Common myeloid progenitor, CD34-positive (primary cell): Measurements from ENCODE around the gene PLA2G4E.
A peak's percentile ranks its signal among the peaks of the same experiment; 100 is the strongest.

ENCODE experiments used
- CTCF ChIA-PET: fragments of 350-600 bp; sonication (Branson Sonifier 250); formaldehyde crosslinking; loops from one replicate; lab custom pipeline; 2021; ENCODE audit warnings: antibody characterized with exemption; lab: Charles Lee
- POLR2A ChIA-PET: fragments of 350-600 bp; sonication (Branson Sonifier 250); formaldehyde crosslinking; loops from one replicate; lab custom pipeline; 2021; ENCODE audit warnings: antibody characterized with exemption; lab: Charles Lee
- DNase-seq, 3 donors: peaks; one replicate each; pipeline versions ENCODE4 v3.0.0 to v3.0.0-alpha.2; 2013
- H3K27ac ChIP-seq, 2 experiments: 1 replicate in 1 of 2; 2 replicates in 1 of 2; pipeline ENCODE4 v1.7.0; 2013; ENCODE audit warnings: inconsistent platforms in 2 of 2, low read length in 2 of 2, mild to moderate bottlenecking in 2 of 2, low read depth in 1 of 2, moderate library complexity in 1 of 2; ENCODE audit not compliant: severe bottlenecking in 2 of 2, insufficient read depth in 1 of 2, poor library complexity in 1 of 2
- H3K27me3 ChIP-seq, 5 experiments: replicated peaks in 2 of 5; 1 replicate in 3 of 5; 2 replicates in 2 of 5; pipeline versions ENCODE4 v1.6.1 to v1.7.0; 2013; ENCODE audit warnings: low read length in 4 of 5, mild to moderate bottlenecking in 2 of 5, moderate library complexity in 2 of 5, inconsistent platforms in 1 of 5; ENCODE audit not compliant: insufficient read depth in 5 of 5, control insufficient read depth in 4 of 5
- H3K36me3 ChIP-seq, 4 experiments: 1 replicate in 2 of 4; 2 replicates in 2 of 4; pipeline versions ENCODE4 v1.6.1 to v1.7.0; 2013; ENCODE audit warnings: low read length in 3 of 4, control low read depth in 1 of 4, mild to moderate bottlenecking in 1 of 4; ENCODE audit not compliant: control insufficient read depth in 4 of 4, insufficient read depth in 4 of 4
- H3K4me1 ChIP-seq, 4 experiments: 1 replicate in 3 of 4; 2 replicates in 1 of 4; pipeline versions ENCODE4 v1.6.1 to v1.7.1; 2013; ENCODE audit warnings: low read length in 3 of 4, mild to moderate bottlenecking in 3 of 4, control low read depth in 1 of 4, inconsistent platforms in 1 of 4, moderate library complexity in 1 of 4; ENCODE audit not compliant: control insufficient read depth in 4 of 4, insufficient read depth in 4 of 4; ENCODE audit errors: control extremely low read depth in 1 of 4
- H3K4me3 ChIP-seq, 7 experiments: 1 replicate in 4 of 7; 2 replicates in 3 of 7; pipeline versions ENCODE4 v1.5.1 to v1.7.0; 2013; ENCODE audit warnings: mild to moderate bottlenecking in 7 of 7, low read length in 6 of 7, moderate library complexity in 6 of 7, inconsistent platforms in 2 of 7, low read depth in 2 of 7, control low read depth in 1 of 7; ENCODE audit not compliant: insufficient read depth in 4 of 7, control insufficient read depth in 1 of 7; ENCODE audit errors: extremely low read depth in 1 of 7
- H3K9me3 ChIP-seq, 5 experiments: 1 replicate in 4 of 5; 2 replicates in 1 of 5; pipeline versions ENCODE4 v1.6.1 to v1.7.1; 2013; ENCODE audit warnings: low read length in 4 of 5, mild to moderate bottlenecking in 2 of 5, inconsistent platforms in 1 of 5, low read depth in 1 of 5, moderate library complexity in 1 of 5; ENCODE audit not compliant: control insufficient read depth in 4 of 5, insufficient read depth in 2 of 5; ENCODE audit errors: control extremely low read depth in 1 of 5
- WGBS: methylation state at CpG from one replicate; pipeline ENCODE4 v1.1.5; 2013; ENCODE audit not compliant: insufficient coverage; 5-methylcytosine and 5-hydroxymethylcytosine counted together

Gene PLA2G4E

GRCh38 chr15:42066764-42067415 is 46.0 kb upstream of the PLA2G4E start:
- Histone ChIP-seq H3K4me3 (no peak overlapping the region), H3K36me3 (no peaks in the 10 kb centered on the region), H3K4me1 (peaks cover 0 to 32% (median 22%) of the 10 kb centered on the region in 4 experiments), H3K9me3 (peaks cover 0 to 2% (median 0%) of the 10 kb centered on the region in 5 experiments), H3K27me3 (peaks cover 0 to 3% (median 0%) of the 10 kb centered on the region in 5 experiments), H3K27ac (no peak overlapping the region)
- 44% methylated on average over 7 of the region's 10 CpGs for WGBS
- ChIA-PET CTCF (interaction anchor here (0.7 to 17.1 kb wide), 7 partner anchors 10 to 94 kb away, joined by 3 to 303 read pairs (median 3); partner anchors contain the start of gene EHD4), POLR2A (no interaction called here)
- DNase-seq, result no peak

DNA sequence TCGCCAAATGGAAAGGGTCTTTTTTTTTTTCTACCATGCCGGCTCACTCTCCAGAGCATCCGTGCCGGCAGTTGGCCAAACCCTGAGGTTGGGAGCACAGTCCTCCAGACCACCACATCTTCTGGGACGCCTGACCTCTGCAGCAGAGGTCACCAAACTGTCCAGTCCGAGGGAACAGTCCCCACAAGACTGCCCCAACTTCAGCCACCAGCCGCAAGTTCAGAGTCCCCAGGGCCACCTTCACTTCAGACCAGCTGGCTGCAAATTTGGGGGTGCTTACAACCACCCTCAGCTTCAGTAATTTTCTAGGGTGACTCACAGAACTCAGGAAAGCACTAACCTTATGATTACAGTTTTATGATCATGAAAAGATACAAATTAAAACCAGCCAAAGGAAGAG is 44.6 kb upstream of the PLA2G4E start:
- no peak overlapping the region for H3K4me3 ChIP-seq
- peaks cover 0 to 19% (median 14%) of the 10 kb centered on the region in 4 experiments for H3K4me1 ChIP-seq
- ChIA-PET CTCF (interaction anchor here (1.1 to 17.1 kb wide), 7 partner anchors 9 to 407 kb away, joined by 4 to 303 read pairs (median 8); no protein-coding TSS in a partner anchor), POLR2A (interaction anchor here (1.1 kb wide), 1 partner anchor 79 kb away, joined by 3 read pairs; no protein-coding TSS in a partner anchor)
- H3K36me3 ChIP-seq, result no peaks in the 10 kb centered on the region
- H3K27me3 ChIP-seq, result peaks cover 0 to 3% (median 0%) of the 10 kb centered on the region in 5 experiments
- 89% methylated on average over 4 of the region's 7 CpGs for WGBS
- DNase-seq, result no peak
- peaks cover 0 to 2% (median 0%) of the 10 kb centered on the region in 5 experiments for H3K9me3 ChIP-seq
- no peak overlapping the region for H3K27ac ChIP-seq

- peak in 2 of 3 donors; percentile 20 to 33 for DNase-seq
- no peaks in the 10 kb centered on the region for H3K36me3 ChIP-seq
- 0% methylated on average over 5 of the region's 7 CpGs for WGBS
- H3K27me3 ChIP-seq, result peaks cover 0 to 3% (median 0%) of the 10 kb centered on the region in 5 experiments
- ChIA-PET POLR2A (interaction anchor here (1.1 kb wide), 1 partner anchor 79 kb away, joined by 3 read pairs; no protein-coding TSS in a partner anchor), CTCF (interaction anchor here (1.1 to 17.1 kb wide), 7 partner anchors 9 to 407 kb away, joined by 4 to 303 read pairs (median 8); no protein-coding TSS in a partner anchor)
- H3K4me3 ChIP-seq, result no peak overlapping the region
- peaks cover 0 to 2% (median 0%) of the 10 kb centered on the region in 5 experiments for H3K9me3 ChIP-seq
- peaks cover 0 to 19% (median 14%) of the 10 kb centered on the region in 4 experiments for H3K4me1 ChIP-seq
- no peak overlapping the region for H3K27ac ChIP-seq
Observed at GRCh38 chr15:42065033-42065432, 44.2 kb upstream of the PLA2G4E start.

DNA sequence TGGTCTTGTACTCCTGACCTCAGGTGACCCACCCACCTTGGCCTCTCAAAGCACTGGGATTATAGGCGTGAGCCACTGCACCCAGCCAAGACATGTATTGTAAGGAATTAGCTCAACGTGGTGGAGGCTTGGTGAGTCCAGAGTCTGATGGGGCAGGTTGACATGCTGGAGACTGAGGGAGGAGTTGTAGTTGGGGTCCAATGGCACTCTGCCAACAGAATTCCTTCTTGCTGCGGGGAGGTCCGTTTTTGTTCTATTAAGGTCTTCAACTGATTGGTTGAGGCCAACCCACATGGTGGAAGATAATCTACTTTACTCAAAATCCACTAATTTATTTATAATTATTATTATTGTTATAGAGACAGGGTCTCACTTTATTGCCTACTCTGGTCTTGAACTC is 43.4 kb upstream of the PLA2G4E start:
- Histone ChIP-seq H3K36me3 (no peaks in the 10 kb centered on the region), H3K27me3 (peaks cover 0 to 3% (median 0%) of the 10 kb centered on the region in 5 experiments), H3K4me3 (no peak overlapping the region), H3K9me3 (peaks cover 0 to 2% (median 0%) of the 10 kb centered on the region in 5 experiments), H3K27ac (no peak overlapping the region), H3K4me1 (peaks cover 0 to 15% (median 13%) of the 10 kb centered on the region in 4 experiments)
- DNase-seq, result no peak
- ChIA-PET POLR2A (no interaction called here), CTCF (interaction anchor here (1.2 to 17.1 kb wide), 9 partner anchors 8 to 408 kb away, joined by 3 to 303 read pairs (median 5); no protein-coding TSS in a partner anchor)
- 100% methylated on average over 2 of the region's 4 CpGs for WGBS

- Histone ChIP-seq H3K27me3 (peaks cover 0 to 3% (median 0%) of the 10 kb centered on the region in 5 experiments), H3K4me3 (no peak overlapping the region), H3K36me3 (no peaks in the 10 kb centered on the region), H3K27ac (no peak overlapping the region), H3K9me3 (peaks cover 0 to 2% (median 0%) of the 10 kb centered on the region in 5 experiments), H3K4me1 (peaks cover 0 to 15% (median 13%) of the 10 kb centered on the region in 4 experiments)
- ChIA-PET POLR2A (no interaction called here), CTCF (interaction anchor here (0.7 to 17.1 kb wide), 14 partner anchors 10 to 103 kb away, joined by 3 to 303 read pairs (median 4); no protein-coding TSS in a partner anchor)
- DNase-seq, result no peak
- WGBS, result 98% methylated on average over 12 of the region's 12 CpGs
Observed at GRCh38 chr15:42063122-42063848, 42.4 kb upstream of the PLA2G4E start.

DNA sequence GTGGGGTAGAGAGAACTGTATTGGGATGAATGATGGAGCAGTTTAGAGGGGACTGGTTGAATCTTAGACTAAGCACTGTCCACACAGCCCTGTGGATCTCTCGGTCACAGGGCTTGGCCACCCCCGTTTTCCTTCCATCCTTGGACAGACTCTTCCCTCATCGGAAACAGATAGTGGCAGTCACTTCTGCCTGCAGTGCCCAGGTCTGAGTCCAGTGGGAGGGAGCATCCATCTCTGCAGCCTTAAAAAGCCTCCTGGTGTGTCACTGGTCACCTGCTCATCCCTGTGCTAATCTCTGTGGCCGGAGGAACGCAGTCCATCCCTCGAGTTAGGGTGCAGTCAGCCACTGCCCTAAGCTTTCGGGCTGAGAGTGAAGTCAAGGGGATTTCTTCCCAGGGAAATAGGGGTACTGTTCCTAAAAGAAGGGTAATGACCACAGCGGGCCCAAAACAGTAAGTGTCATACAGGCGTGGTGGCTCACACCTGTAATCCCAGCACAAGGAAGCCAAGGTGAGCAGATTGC is 41.5 kb upstream of the PLA2G4E start:
- no peak overlapping the region for H3K4me3 ChIP-seq
- peaks cover 0 to 17% (median 13%) of the 10 kb centered on the region in 4 experiments for H3K4me1 ChIP-seq
- ChIA-PET POLR2A (no interaction called here), CTCF (interaction anchor here (0.6 to 17.1 kb wide), 13 partner anchors 11 to 104 kb away, joined by 3 to 303 read pairs (median 4); no protein-coding TSS in a partner anchor)
- no peaks in the 10 kb centered on the region for H3K36me3 ChIP-seq
- no peak overlapping the region for H3K27ac ChIP-seq
- peaks cover 0 to 6% (median 3%) of the 10 kb centered on the region in 5 experiments for H3K27me3 ChIP-seq
- WGBS, result over 99% methylated on average over 9 of the region's 9 CpGs
- H3K9me3 ChIP-seq, result no peaks in the 10 kb centered on the region
- no peak for DNase-seq
